Gastroesophageal sphincter (tissue), 3 donors: ENCODE measurements around the gene LINC00237.

Experiments used
- EP300 ChIP-seq: sonication (generic); formaldehyde crosslinking; IDR thresholded peaks from one replicate; pipeline ENCODE4 v1.6.1; 2017; ENCODE audit warnings: antibody characterized with exemption, mild to moderate bottlenecking
- POLR2A ChIP-seq, 2 donors: fragments of 450-650 bp; IDR thresholded peaks; one replicate each; pipeline ENCODE4 v1.6.1; 2017; ENCODE audit warnings: antibody characterized with exemption in 2 of 2, mild to moderate bottlenecking in 2 of 2, moderate library complexity in 1 of 2
- POLR2AphosphoS5 ChIP-seq: sonication (generic); formaldehyde crosslinking; IDR thresholded peaks from one replicate; pipeline ENCODE4 v1.6.1; 2017; ENCODE audit warnings: antibody characterized with exemption
- TF ChIP-seq, protein P1 (sequence below), 4 experiments: fragments of 200-600 bp in 2 of 4; fragments of 450-650 bp in 2 of 4; sonication (generic) in 1 of 4; IDR thresholded peaks; one replicate each; pipeline ENCODE4 v1.5.1; 2017 to 2019; ENCODE audit warnings: antibody characterized with exemption in 4 of 4, mild to moderate bottlenecking in 2 of 4, moderate library complexity in 2 of 4

DNA sequence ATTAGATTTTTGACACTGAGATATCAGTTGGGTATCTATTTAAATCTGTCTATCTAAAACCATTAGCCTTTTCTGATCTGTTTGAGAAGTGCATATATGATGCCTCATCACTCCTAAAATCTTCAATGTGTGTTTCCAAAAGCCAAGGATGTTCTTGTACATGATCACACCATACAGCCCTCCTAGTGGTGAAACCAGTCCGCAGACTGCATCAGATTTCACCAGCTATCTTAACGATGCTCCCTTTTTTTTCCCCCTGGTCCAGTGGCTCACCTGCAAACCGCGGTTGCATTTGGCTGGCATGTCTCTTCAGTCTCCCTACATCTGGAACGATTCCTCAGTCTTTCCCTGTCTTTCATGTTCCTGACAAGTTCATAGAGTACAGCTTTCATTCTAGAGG, 23.7 kb upstream of the LINC00237 start:
- no peak for TF ChIP-seq EP300
- no peak for TF ChIP-seq POLR2A (IDR thresholded peaks at IDR 0.05)
- TF ChIP-seq, protein P1, sequence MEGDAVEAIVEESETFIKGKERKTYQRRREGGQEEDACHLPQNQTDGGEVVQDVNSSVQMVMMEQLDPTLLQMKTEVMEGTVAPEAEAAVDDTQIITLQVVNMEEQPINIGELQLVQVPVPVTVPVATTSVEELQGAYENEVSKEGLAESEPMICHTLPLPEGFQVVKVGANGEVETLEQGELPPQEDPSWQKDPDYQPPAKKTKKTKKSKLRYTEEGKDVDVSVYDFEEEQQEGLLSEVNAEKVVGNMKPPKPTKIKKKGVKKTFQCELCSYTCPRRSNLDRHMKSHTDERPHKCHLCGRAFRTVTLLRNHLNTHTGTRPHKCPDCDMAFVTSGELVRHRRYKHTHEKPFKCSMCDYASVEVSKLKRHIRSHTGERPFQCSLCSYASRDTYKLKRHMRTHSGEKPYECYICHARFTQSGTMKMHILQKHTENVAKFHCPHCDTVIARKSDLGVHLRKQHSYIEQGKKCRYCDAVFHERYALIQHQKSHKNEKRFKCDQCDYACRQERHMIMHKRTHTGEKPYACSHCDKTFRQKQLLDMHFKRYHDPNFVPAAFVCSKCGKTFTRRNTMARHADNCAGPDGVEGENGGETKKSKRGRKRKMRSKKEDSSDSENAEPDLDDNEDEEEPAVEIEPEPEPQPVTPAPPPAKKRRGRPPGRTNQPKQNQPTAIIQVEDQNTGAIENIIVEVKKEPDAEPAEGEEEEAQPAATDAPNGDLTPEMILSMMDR (IDR thresholded peaks at IDR 0.05): no peak
- TF ChIP-seq POLR2AphosphoS5: no peak
